ENCODE data around the gene ZDBF2.

ZDBF2 gene

GRCh38 chr2:206260188-206261012 lies 14.1 kb upstream of the ZDBF2 start:
- H3K27me3 ChIP-seq (ENCODE audit: insufficient read depth, low read depth), result no peaks in the 10 kb centered on the region
- no peak overlapping the region for H3K4me3 ChIP-seq (IDR thresholded peaks at IDR 0.05; ENCODE audit: insufficient read depth, low read depth, low read length)
- H3K36me3 ChIP-seq (ENCODE audit: insufficient read depth), result no peaks in the 10 kb centered on the region
- H2AFZ ChIP-seq (ENCODE audit: low read depth), result peak overlapping the region; percentile 67; the same call in 1 of the 2 replicates
- TF ChIP-seq, protein P1, sequence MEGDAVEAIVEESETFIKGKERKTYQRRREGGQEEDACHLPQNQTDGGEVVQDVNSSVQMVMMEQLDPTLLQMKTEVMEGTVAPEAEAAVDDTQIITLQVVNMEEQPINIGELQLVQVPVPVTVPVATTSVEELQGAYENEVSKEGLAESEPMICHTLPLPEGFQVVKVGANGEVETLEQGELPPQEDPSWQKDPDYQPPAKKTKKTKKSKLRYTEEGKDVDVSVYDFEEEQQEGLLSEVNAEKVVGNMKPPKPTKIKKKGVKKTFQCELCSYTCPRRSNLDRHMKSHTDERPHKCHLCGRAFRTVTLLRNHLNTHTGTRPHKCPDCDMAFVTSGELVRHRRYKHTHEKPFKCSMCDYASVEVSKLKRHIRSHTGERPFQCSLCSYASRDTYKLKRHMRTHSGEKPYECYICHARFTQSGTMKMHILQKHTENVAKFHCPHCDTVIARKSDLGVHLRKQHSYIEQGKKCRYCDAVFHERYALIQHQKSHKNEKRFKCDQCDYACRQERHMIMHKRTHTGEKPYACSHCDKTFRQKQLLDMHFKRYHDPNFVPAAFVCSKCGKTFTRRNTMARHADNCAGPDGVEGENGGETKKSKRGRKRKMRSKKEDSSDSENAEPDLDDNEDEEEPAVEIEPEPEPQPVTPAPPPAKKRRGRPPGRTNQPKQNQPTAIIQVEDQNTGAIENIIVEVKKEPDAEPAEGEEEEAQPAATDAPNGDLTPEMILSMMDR (conservative IDR thresholded peaks at IDR 0.05; ENCODE audit: low read depth, low read length), result peak; percentile 72
- H3K4me1 ChIP-seq (ENCODE audit: low read depth, poor library complexity, severe bottlenecking), result peaks cover 18% of the 10 kb centered on the region
- H3K79me2 ChIP-seq (ENCODE audit: insufficient read depth, low read depth), result no peaks in the 10 kb centered on the region
- peak overlapping the region; percentile 45; the same call in 1 of the 2 replicates for H3K4me2 ChIP-seq
- H3K9ac ChIP-seq, result no peak overlapping the region
- H3K27ac ChIP-seq, result no peak overlapping the region
- H4K20me1 ChIP-seq (ENCODE audit: insufficient read depth), result no peaks in the 10 kb centered on the region

- TF ChIP-seq, protein P1 (conservative IDR thresholded peaks at IDR 0.05; ENCODE audit: low read depth, low read length), result no peak
- Histone ChIP-seq H3K27ac (no peak overlapping the region), H3K79me2 (ENCODE audit: insufficient read depth, low read depth) (no peaks in the 10 kb centered on the region), H3K4me2 (no peak overlapping the region), H3K4me1 (ENCODE audit: low read depth, poor library complexity, severe bottlenecking) (peaks cover 18% of the 10 kb centered on the region), H2AFZ (ENCODE audit: low read depth) (no peak overlapping the region), H3K4me3 (IDR thresholded peaks at IDR 0.05; ENCODE audit: insufficient read depth, low read depth, low read length) (no peak overlapping the region), H4K20me1 (ENCODE audit: insufficient read depth) (no peaks in the 10 kb centered on the region), H3K36me3 (ENCODE audit: insufficient read depth) (no peaks in the 10 kb centered on the region), H3K9ac (no peak overlapping the region), H3K27me3 (ENCODE audit: insufficient read depth, low read depth) (no peaks in the 10 kb centered on the region)
Measured at GRCh38 chr2:206263959-206264603, 10.4 kb upstream of the ZDBF2 start.

DNA sequence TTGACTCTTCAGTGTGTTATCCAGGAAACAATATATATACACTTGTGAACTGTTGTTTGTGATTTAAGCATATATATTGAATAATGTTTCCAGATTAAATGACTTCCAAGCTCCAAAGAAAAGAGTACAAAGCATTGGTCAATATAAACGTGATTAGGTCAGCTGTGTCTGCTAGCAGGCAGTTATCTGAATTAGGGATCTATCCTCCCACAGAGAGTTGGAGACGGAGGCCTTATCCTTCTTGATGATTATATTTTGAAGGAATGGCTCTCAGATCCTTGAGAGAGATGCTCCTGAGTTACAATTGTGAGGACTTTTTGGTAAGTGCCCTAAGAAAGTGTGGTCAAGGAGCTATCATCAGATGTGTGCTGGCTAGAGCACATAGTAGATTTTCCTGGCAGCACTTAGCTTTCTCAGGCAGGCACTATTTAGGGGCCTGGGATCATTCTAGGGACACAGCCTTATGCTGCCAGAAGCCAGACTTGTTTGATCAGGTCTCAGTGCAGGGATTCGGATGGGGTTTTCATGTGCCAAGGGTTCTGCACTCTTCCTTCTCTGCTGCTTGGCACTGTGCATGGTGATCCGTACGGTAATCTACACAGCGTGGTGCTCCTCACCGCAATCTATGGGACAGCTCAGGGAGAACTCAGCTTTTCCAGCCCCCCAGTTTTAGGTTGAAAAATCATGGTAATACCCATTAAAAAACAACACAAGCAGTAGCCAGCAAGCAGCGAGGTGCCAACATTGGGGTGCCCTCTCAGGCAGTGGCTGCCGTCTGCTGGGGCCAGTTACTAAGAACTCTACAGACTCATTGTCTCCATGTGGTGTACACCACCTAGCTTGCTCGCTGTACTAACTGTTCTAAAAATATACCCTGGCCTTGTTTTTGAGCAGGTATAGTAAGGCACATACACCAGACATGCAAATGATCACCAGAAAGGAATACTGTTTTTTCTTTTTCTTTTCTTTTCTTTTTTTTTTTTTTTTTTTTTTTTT lies 8.0 kb upstream of the ZDBF2 start:
- Histone ChIP-seq H3K27me3 (ENCODE audit: insufficient read depth, low read depth) (no peaks in the 10 kb centered on the region), H3K4me2 (no peak overlapping the region)

DNA sequence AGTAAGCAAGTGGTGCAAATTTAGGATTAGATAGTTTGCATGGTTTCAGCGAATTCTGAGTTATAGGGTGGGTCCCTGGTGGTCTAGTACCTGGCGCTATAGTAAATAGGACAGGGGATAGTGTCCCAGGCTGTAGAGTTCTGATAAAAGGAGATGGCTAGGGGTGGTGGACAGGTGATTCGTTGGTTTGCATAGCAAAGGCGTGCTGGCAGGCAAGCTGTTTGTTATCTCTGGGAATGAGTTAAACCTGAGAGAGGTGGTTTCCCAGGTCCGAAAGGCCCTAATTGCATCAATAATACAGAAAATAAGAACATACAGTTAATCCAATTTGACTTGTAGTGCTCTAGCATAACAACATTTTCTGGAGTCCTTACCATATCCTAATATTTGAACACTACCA lies 6.9 kb upstream of the ZDBF2 start:
- Histone ChIP-seq H3K4me3 (IDR thresholded peaks at IDR 0.05; ENCODE audit: insufficient read depth, low read depth, low read length) (no peak overlapping the region), H2AFZ (ENCODE audit: low read depth) (no peak overlapping the region), H3K27me3 (ENCODE audit: insufficient read depth, low read depth) (no peaks in the 10 kb centered on the region), H3K9ac (no peak overlapping the region), H3K36me3 (ENCODE audit: insufficient read depth) (no peaks in the 10 kb centered on the region), H3K4me2 (no peak overlapping the region), H4K20me1 (ENCODE audit: insufficient read depth) (no peaks in the 10 kb centered on the region), H3K79me2 (ENCODE audit: insufficient read depth, low read depth) (no peaks in the 10 kb centered on the region), H3K4me1 (ENCODE audit: low read depth, poor library complexity, severe bottlenecking) (no peaks in the 10 kb centered on the region), H3K27ac (no peak overlapping the region)
- TF ChIP-seq, protein P1 (conservative IDR thresholded peaks at IDR 0.05; ENCODE audit: low read depth, low read length), result no peak

More for the DNA sequence above, 8.0 kb upstream of the ZDBF2 start:
- no peaks in the 10 kb centered on the region for H3K79me2 ChIP-seq (ENCODE audit: insufficient read depth, low read depth)
- TF ChIP-seq, protein P1 (conservative IDR thresholded peaks at IDR 0.05; ENCODE audit: low read depth, low read length), result no peak
- no peak overlapping the region for H3K4me3 ChIP-seq (IDR thresholded peaks at IDR 0.05; ENCODE audit: insufficient read depth, low read depth, low read length)
- H3K4me1 ChIP-seq (ENCODE audit: low read depth, poor library complexity, severe bottlenecking), result no peaks in the 10 kb centered on the region
- no peak overlapping the region for H3K9ac ChIP-seq
- H4K20me1 ChIP-seq (ENCODE audit: insufficient read depth), result no peaks in the 10 kb centered on the region
- no peaks in the 10 kb centered on the region for H3K36me3 ChIP-seq (ENCODE audit: insufficient read depth)
- H2AFZ ChIP-seq (ENCODE audit: low read depth), result no peak overlapping the region
- no peak overlapping the region for H3K27ac ChIP-seq

All from KMS-11 (cell line).